ENCODE data around the gene DGKB.

DGKB gene

DNA sequence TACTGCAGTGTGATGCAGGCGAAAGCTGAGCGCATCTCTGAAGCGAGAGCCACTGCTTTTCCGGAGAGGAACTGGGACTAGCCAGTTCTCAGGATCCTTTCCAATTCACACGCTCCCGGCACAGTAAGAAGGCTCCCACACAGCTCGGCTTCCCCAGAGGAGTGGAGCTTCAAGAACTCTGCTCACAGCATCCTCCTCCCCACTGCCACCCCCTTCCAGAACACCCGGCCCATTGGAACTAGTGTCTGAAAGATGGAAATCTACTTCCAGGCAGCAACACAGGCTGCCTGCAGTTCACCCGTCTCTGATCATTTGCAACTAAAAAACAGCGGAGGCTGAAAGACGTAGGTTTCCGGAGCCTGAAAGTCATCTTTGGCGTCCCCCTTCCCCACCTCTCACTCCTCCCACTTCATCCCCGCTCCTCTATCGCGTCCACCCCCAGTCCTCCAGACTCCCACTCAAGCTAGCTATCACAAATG is at the start of gene DGKB:
Gene DGKB (minus strand): TSS at position 163 of the 479 bp plus-strand sequence.
- no peak for DNase-seq

DNA sequence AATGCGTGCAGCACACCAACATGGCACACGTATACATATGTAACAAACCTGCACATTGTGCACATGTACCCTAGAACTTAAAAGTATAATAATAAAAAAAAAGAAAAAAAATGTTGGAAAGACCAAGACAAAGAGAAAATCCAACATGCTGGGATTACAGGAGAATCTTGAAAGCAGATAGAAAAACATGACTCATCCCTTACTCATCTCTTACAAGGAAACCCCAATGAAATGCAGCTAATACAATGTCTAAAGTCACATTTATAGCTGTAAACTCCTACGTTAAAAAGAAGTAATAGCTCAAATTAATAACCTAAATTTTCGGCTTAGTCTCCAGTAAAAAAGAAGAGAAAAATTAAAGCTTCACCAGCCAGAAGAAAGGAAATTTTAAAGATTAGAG is 47.5 kb upstream of the DGKB start:
- no peak for DNase-seq

- no peak for DNase-seq
These were observed 35.6 kb upstream of the DGKB start for GRCh38 chr7:14938181-14938580.

DNA sequence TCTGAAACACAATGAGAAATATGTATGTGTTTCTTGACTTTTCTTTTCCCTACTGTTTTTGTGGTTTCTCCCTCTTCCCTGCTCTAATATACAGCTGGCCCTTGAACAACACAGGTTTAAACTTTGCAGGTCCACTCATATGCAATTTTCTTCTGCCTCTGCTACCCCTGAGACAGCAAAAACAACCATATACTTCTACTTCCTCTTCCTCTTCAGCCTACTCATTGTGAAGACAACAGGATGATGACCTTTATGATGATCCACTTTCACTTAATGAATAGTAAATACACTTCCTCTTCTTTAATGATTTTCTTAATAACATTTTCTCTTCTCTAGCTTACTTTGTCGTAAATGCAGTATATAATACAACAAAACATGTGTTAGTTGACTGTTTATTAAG is 35.0 kb upstream of the DGKB start:
- no peak for DNase-seq

DNA sequence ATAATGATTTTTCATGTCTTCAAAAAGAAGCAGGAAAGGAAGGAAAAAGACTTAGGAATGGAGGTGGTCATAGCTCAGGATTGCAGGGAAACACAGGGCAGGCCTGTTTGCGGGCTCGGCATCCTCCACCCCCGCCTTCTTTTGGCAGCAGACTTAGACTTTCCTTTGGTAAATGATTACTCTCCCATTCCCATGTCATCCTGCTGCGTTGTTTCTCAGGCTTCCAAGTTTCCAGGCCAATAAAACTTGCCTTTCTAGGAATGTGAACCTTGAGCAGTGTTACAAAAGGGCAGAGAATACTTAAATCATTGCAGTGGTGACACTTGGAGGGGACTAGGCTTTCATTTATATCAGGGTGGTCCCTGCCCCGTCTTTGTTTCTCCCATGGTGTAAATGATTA is 34.0 kb upstream of the DGKB start:
- DNase-seq, result no peak

- DNase-seq, result no peak
These were observed 32.3 kb upstream of the DGKB start for GRCh38 chr7:14934839-14935238.

DNA sequence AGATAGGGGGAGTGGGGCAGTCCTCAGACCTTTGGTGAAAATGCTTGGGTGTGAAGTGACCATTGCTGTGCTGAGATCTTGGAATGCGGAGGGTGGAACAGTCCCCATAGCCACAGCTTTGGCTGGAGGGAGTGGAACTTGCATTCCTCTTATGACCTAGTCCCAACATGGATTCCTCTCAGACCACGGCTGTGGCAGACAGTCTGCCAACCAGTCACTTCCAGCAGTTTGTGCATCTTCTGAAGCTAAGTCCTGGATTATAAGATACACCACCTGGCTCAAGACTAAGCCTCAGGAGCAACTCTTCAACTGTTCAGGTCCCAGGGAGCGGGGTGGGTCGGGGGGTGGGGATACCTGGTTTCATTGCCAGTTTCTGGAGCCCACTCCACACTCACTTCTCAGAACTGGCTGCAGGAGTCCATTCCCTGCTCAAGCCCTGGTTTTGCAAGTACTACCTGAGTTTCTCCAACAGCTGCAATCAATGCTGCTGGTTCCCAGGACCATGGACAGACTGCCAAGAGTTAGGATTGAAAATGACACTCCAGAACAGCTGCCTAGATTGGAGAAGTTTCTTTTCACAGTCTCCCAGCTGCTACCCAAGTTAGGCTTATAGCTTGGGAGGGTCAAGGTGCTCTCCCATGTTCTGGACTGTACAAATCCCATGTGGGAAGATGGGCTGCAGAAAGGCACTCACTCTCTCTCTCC is 29.1 kb upstream of the DGKB start:
- DNase-seq, result no peak

GRCh38 chr7:14924398-14924797 is 21.8 kb upstream of the DGKB start:
- DNase-seq, result no peak

GRCh38 chr7:14911077-14911476 is 8.5 kb upstream of the DGKB start:
- DNase-seq, result no peak

- DNase-seq, result no peak
These were observed 6.1 kb upstream of the DGKB start for GRCh38 chr7:14908697-14909096.

DNA sequence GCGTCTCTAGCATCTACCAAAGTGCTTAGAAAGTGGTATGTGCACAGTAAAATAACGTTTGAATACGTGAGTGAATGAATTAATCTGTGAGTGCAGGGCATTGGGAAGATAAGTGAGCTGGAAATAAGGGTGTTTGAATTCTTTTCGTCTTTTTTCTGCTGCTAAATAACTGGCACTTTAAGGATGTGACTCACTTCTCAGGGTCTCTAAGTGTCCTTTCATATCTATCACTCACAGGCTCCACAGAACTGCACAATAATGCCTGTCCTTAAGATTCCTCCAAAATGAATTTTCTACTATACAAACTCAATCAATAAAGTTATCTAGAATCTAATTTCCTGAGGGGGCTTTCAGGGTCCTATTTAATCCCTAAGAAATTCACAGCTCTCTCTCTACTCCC is 3.2 kb upstream of the DGKB start:
- DNase-seq, result no peak

GRCh38 chr7:14900051-14900450 is 2.5 kb downstream of the DGKB start:
- no peak for DNase-seq

DNA sequence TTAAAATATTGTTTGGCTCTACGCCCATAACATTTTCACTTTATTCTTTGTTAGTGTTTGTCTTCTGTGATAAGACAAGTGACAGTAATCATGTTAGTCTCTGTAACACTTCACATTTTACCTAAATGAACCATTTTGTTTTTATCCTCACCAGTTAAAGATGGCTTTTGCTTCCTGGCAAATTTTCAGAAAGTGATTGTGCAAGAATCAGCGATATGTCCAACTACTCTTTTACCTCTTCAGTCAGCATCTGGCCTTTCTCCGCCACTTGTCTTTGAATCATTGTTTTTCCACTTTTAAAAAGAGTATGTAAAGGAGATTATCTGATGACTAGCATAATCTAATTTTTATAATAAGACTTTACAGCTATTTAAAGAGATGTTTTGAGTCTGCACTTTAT is 3.5 kb downstream of the DGKB start:
- no peak for DNase-seq

DNA sequence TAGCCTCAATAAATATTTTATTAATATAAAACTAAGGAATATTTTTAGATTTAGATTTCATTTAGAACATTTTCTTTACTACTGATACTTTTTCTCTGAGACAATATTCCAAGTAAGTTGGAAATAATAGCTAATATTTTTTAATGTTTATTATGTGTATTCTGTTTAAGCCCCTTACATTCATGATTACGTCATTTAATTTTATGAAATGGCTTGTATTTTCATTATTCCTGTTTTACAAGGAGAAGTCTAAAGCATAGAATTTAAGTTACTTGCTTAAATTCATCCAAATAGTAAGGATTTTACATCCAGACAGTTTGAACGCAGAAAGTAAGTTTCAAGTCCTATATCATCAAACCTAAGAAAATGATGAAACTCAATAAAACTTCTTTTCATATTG is 6.1 kb downstream of the DGKB start:
- DNase-seq, result no peak

GRCh38 chr7:14894826-14895225 is 7.7 kb downstream of the DGKB start:
- no peak for DNase-seq

DNA sequence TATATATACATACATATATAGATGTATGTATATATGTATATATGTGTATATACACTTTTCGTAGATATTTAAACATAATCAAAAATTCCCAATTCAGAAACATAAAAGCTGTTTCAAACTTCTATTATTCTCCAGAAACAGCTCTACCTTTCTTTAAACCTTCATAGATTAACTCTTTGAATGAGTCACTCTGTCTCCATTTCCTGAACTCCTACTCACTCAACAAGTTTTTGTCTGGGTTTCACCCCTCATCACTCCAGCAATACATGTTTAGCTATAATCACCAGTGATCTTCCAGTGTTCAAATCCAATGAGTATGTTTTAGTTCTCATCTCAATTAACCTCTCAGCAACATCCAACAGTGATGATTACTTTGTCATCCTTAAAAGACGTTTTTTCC is 9.6 kb downstream of the DGKB start:
- DNase-seq, result no peak

DNA sequence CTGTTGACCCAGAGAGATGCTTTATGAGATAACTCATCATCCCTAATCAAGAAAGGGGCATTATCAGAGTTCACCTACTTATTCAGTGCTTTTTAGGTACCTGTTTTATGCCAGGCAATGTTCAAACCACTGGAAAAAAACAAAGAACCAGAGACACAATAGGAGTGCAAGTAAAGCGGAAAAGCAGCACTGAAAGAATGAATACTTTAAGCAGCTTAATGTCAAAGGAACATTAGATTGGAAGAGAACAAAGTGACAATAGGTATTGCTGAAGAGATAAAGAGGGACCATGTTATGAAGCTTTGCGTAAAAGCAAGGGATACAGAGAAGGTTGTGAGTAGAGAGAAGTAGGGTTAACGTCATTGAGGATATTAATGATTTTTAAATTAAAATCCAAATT is 11.3 kb downstream of the DGKB start:
- DNase-seq, result no peak

DNA sequence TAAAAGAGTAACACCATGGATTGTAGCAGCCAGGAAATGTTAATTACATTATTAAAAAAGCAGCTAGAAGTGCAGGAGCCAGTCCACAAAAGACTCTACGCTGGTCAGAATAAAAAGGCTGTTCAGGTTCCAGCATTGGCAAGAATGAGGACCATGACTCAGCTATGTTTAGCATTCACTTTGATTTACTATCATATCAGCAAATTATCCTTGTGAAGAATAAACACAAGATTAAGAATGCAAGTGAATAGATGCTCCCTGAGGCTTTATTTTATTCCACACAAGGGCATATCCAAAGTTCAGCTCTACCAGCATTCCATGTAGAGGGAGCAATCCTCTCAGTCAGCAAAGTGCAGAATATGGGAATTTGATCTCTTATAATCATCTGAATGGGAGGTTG is 13.6 kb downstream of the DGKB start:
- DNase-seq, result no peak

GRCh38 chr7:14886533-14886932 is 16.0 kb downstream of the DGKB start:
- DNase-seq, result no peak

DNA sequence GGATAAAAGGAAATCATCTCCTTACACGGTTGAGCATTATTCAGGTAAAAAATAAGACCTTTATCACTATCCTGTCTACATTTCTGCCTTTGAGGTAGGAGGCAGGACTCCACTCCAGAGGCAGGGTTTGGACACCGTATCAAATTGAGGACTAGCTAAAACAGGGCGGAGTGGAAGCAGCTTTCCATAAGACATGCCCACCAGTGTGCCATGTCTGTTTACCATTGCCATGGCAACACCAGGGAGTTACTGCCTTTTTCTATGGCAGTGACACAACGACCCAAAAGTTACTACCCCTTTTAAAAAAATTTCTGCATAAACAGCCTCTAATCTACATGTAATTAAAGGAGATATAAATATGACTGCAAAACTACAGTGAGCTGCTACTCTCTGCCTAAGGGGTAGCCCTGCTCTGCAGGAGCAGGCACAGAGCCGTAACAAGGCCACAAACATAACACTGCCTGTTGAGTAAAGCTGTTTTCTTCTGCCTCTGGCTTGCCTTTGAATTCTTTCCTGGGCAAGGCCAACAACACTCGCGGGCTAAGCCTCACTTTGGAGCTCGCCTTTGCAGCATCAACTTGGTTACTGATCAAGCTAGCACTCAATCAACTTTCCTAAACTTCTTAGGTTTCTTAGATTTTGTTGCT is 26.5 kb downstream of the DGKB start:
- DNase-seq, result no peak

DNA sequence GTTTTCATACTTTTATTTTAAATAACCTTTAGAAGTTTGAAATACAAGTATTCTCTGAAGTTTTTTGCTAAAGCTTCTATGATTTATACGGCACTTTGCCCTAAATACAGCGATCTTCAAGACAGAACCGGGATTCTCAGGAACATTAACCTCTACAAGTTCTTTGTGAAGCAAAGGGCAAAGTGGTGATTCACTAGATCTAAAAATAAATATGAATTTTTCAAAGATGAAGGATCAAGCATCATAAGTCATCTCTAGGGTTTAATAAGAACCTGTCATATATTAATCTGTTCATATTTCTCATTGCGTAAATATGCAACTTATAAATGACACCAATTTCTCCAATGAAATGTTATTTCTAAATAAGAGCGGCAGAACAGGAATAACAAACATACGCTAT is 30.7 kb downstream of the DGKB start:
- no peak for DNase-seq

DNA sequence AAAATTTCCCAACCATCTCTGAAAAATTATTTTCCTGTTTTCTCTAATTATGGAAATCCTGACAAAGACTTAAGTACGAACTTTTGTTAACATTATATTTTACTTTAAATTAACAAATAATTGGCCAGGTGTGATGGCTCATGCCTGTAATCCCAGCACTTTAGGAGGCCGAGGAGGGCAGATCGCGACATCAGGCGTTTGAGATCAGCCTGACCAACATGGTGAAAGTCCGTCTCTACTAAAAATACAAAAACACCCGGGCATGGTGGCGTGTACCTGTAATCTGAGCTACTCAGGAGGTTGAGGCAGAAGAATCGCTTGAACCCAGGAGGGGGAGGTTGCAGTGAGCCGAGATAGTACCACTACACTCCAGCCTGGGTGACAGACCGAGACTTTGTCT is 32.2 kb downstream of the DGKB start:
- DNase-seq, result no peak

- no peak for DNase-seq
These were observed 33.6 kb downstream of the DGKB start for GRCh38 chr7:14868937-14869336.

DNA sequence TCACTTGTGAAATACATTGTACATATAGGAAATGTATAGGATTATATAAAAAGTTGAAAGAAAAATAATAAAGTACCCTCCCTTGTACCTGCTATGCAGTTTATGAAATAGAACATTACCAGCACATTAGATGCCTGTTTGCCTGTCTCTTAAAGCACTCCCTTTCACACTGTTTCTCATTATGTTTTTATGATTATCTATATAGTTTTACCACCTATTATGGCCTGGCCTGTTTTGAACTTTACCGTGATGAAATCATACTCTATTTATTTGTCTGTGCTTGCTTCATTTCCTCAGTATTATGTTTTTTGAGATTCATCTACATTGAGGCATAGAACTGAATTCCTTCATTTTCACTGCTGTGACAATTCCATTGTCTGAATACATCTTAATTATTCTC is 41.1 kb downstream of the DGKB start:
- no peak for DNase-seq

DNA sequence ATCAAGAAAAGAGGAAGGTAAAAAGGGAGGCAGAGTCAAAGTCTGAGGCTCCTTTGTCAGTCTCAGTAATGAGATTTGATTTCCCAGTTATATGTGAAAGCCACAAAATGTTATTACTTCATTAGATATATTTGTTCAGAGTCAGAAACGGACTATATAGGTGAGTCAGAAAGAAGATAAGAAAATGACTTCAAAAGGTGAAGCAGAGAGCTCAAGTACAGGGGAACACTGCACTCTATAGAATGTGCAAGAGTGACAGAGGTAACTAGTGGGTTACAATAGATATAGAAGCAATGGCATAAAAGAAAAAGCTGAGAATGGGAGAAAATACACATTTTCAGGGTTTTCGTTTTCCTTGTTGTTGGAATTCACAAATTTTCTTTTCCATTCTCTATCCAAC is 43.3 kb downstream of the DGKB start:
- no peak for DNase-seq

Data from CD4-positive, alpha-beta T cell treated with Interleukin-12 subunit alpha and Interleukin-12 subunit beta, for 1 hour (primary cell).